TTC549 (cell line): ENCODE data around the gene TLE3.

ENCODE experiments used
- FAIRE-seq: peaks from 2 replicates; lab custom pipeline; 2012; peaks lifted over from hg19 to GRCh38; lab: Jason Lieb, UNC

The TLE3 gene

DNA sequence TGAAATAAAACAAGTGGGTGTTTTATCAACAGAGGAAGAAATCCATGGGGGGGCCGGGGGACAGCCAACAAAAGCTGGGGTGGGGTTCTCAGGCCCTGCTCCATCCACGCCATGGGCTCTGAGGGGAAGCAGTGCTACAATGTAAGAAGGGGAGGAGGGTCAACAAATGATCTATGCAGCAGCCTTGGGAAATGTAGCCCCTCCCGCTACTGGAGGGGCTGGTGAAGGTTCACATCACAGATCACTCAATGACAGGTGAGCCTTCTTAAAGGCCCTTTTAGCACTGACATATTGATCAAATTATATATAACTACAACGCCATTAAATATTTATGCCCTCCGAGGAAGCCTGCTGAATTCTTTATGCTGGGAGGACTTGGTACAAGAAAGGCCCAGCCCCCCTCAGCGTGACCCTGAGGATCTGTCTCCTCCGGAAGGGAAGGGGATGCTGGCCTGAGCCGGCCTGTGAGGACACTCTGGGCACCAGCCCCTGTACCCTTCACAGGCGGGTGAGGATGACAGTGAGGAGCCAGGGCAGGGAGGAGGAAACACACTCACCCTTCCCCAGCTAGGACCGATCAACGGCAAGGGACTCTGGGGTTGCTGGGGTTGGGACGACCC lies 15.3 kb downstream of the TLE3 start:
- no peak for FAIRE-seq

DNA sequence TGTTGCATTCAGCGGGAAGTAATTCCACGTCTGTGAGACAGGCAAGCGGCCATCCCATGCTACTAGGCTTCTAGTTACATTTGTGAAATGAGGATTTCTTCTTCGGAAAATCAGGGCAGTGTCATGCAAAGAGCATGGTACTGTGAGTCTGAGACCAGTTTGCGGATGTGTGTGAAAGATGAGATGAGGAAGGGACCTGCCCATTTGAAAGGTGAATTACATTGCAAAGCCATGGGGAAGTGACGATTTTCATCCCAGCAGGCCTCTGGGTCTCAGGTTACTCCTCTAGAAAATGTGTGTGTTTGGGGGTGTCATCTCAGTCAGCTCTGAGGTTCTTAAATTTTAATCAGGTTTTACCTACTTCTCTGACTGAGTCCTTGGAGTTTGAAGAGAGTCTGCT lies 16.1 kb downstream of the TLE3 start:
- FAIRE-seq = no peak

DNA sequence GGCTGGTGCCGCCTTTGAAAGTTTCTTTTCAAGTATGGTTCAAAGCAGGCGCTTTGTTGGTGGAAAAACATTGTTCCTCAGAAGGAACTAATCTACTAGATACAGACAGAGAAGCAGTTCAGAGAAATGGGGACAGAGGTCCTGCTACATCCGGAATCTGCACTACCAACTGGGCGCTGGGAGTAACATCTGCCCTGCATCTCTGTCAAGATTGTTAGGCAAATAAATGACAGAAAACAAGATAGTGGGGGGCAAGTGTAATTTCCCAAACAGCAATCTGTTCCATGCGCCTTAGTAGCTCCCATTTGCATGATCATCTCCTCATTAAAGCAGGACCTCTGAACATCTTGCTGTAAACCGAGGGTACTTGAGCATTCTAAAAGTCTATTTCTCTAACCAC lies 17.4 kb downstream of the TLE3 start:
- FAIRE-seq = no peak

- FAIRE-seq = no peak
Observed at GRCh38 chr15:70079888-70080287, 17.8 kb downstream of the TLE3 start.

- no peak for FAIRE-seq
Observed at GRCh38 chr15:70078578-70079417, 18.9 kb downstream of the TLE3 start.

DNA sequence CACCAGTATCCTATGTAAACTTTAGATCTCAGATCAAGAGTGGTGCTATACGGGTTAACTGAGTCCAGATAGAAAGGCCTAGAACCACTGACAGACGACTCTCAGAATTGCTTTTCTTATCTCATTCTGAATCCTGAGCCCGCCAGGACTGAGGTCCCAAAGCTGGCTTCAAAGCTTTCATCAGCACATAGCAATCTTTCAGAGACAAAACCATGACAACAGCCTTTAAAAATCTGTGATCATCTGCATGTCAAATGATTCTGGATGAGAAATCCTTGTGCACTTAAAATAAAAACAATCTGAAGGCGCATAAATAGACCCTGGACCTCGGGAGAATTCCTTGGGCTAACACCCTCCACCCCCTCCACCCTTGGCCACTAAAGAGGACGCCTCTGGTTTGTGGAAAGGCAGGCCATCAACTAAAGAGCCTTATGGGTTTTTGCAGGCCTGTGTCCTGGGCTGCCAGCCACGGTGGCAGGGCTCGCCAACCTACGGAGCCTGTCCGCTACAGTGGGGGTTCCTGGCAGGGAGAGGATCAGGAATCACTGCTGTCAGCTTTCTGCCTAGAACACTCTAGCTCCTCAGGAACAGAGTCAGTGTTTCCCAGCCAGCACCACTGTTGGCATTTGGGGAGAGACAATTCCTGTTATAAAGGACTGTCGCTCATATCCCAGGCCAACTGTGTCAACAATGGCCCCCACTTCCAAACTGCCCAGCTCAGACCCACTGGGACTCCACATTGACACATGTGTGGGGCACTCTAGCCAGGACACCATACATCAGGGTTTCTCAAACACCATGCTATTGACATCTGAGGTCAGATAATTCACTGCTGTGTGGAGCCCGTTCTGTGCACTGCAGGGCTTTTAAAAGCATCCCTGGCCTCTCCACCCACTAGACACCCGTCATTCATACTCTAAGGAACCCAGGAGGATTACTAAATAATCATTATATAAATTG lies 20.2 kb downstream of the TLE3 start:
- no peak for FAIRE-seq

- no peak for FAIRE-seq
Observed at GRCh38 chr15:70074380-70074779, 23.3 kb downstream of the TLE3 start.

- no peak for FAIRE-seq
Observed at GRCh38 chr15:70072479-70072878, 25.2 kb downstream of the TLE3 start.

GRCh38 chr15:70071799-70072198 lies 25.9 kb downstream of the TLE3 start:
- FAIRE-seq = no peak

- no peak for FAIRE-seq
Observed at GRCh38 chr15:70069716-70070115, 28.0 kb downstream of the TLE3 start.

DNA sequence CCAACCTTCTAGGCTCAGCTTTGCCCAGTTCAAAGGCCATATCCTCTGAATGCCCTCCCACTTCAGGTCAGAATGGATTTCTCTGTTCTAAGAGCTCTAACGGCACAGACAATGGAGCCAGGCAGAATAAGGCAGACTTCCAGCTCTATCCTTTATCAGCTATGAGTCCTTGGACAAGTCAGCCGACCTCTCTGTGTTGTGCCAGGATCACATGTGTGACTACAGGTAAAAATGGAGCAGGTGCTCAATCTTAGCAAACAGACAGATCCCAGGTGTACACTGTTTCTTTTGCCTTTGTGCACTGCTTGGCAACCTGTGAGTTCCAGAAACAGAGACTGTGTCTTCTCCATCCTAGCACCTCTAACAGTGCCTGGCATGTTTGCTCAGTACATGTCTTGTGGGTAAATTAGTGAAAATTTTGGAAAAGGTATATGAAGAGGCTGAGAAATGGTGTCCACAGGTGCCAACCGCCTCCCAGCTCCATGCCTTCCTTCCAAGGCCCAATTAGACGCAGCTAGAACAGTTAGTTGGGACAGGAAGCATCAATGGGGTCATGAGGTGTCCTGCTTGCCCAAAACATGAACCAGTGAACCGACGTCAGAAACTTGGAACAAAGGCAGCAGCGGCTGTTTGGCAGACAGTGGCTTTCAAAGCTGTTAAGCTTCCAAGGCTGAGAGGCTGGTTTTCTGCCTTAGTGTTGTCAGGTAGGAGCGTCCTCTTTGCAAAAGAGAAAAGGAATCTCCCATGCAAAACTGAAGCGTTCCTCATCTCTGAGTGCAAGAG lies 28.7 kb downstream of the TLE3 start:
- no peak for FAIRE-seq

GRCh38 chr15:70067681-70068080 lies 30.0 kb downstream of the TLE3 start:
- FAIRE-seq = no peak

DNA sequence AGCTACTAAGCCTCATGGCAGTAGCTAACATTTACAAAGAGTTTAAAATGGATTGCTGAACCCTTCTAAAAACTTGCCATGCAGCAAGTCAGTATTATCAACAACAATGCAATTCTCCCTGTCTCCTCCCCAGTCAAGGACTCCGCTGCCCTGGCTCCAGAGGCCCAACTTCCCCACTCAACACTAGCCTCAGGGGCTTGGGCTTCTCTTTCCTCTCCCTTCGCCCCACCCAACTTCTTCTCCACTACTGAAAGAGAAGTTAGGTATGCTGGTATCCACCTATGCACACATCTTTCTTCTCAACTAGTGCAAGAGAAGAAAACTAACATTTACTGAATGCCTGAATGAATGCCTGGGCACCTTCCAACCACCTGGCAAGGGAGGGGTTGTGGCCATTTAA lies 30.7 kb downstream of the TLE3 start:
- FAIRE-seq = no peak

GRCh38 chr15:70066447-70066846 lies 31.3 kb downstream of the TLE3 start:
- no peak for FAIRE-seq

GRCh38 chr15:70066004-70066403 lies 31.7 kb downstream of the TLE3 start:
- no peak for FAIRE-seq

DNA sequence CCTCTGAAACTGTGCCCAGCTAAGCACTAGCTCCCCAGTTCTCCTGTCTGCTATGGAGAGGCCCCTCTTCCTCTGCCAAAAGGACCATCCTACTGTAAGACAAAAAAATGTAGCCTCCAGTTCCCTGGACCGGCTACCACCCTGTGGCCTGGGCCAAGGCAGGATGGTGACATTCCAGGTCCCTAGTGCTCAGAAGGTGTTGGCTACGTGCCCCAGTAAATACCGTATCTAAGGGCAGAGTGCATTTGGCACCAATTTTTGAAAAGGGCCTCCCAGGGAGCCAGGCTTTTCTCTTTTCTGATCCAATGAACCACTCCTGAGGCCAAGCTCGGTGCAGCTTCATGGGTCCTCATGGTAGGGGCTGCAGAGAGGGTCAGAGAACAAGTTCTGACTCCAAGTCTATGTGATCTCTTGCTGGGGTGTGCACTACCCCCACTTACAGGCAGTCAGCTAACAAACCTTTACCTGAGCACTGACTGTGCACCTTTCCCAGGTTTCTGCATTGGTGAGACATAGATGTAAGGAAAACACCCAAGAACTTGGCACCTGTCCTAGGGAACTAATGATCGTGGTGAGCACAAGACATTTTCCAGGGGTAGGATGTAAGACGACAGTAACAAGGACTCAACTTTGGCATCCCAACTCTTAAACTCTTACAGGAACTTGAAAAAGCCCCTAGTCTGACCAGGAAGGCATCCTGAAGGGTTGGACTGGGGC lies 32.6 kb downstream of the TLE3 start:
- no peak for FAIRE-seq

- FAIRE-seq = no peak
Observed at GRCh38 chr15:70064441-70064840, 33.3 kb downstream of the TLE3 start.

DNA sequence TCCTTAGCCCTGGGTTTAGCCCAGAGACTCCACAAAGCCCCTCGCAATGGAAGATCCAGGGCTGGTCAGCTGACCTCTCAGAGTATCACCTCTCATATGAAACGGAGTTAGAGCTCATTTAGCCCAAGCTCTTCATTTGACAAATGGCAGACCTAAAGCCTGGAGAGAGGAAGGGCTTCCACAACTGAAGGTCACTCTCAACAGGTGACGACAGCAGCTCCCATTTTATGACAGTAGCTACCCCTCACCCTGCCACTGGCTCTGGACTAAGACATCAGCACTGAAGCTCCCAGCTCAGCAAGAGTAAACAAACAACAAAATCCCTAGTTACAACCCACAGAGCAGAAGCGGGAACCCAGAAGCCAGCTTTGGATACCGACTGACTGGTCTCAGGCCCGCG lies 33.7 kb downstream of the TLE3 start:
- no peak for FAIRE-seq

DNA sequence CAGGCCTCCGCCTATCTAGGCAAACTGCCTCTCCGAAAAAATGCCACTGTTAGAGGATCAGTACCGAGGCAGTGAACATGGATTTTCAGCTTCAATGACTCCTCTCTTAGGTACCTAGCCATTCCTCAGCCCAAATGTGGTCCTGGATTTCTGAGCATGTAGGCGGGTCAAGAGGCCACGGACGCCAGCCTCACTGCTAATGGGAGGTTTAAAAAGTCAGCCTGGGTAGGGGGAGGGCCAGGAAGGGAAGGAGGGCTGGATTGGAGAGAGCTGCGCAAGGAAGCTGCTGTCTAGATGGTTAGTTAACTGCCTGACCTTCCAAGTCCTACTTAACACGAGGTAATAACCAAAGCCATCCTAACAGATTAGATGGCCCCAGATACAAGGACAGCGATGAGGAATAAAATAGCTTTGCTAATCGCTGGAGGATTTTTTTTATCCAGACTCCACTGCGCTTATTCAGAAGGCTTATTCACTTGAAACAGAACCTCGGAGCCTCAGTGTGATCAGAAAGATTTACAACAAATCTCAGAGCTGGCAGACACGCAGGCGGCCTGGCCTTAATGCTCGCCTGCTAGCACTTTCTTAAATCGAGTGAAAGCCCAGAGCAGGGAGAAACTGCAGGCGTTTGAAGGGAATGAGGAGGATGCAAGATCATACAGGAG lies 34.3 kb downstream of the TLE3 start:
- no peak for FAIRE-seq

DNA sequence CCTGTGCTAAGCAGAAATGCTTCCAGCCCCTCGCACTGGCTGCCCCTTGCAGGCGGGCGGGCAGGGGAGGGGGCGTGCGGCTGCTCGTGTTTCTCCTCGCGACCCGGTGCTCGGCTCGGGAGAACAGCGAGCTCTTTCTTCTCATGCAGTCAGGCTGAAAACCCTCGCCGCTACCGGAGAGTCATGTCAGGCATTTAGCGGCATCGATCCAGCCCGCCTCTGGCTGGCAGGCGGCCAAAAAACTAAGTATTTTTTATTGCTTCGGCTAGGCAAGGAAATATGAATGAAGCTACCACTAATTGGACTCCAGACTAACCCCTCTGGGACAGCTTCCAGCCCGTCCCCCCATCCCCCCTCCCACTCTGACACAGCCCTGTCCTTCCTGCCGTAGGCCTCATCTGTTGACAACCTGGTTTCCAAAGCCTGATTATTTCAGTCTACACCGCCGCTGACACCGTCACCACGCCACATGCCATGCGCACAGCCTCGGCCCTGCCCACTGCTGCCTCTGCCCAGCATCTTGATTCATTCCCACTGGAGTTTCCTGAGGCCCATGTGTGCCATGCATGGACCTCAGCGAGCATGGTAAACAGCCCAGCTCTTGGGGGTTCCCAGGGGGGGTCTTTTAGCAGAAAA lies 35.3 kb downstream of the TLE3 start:
- FAIRE-seq = no peak
